Activated T-cell treated with anti-CD3 and anti-CD28 coated beads, Interleukin-2, amount 50 U/mL, for 24 hours (primary cell): Measurements from ENCODE around the gene SMOC1.

ENCODE experiments used
- DNase-seq: peaks from one replicate; pipeline ENCODE4 v3.0.0-alpha.2; 2020
- H3K27ac Mint-ChIP-seq: 2 replicates; pipeline ENCODE4 v1.8.0; 2020; ENCODE audit warnings: mild to moderate bottlenecking, mixed read lengths
- H3K27me3 Mint-ChIP-seq: 2 replicates; pipeline ENCODE4 v1.8.0; 2020; ENCODE audit warnings: mixed read lengths
- H3K36me3 Mint-ChIP-seq: 2 replicates; pipeline ENCODE4 v1.8.0; 2020; ENCODE audit warnings: low read depth, mixed read lengths
- H3K4me1 Mint-ChIP-seq: 2 replicates; pipeline ENCODE4 v1.8.0; 2020; ENCODE audit warnings: low read depth, mixed read lengths
- H3K4me3 Mint-ChIP-seq: 2 replicates; pipeline ENCODE4 v1.8.0; 2020; ENCODE audit warnings: mild to moderate bottlenecking, moderate library complexity, mixed read lengths
- H3K9me3 Mint-ChIP-seq: 2 replicates; pipeline ENCODE4 v1.8.0; 2020; ENCODE audit warnings: mixed read lengths

SMOC1 gene

DNA sequence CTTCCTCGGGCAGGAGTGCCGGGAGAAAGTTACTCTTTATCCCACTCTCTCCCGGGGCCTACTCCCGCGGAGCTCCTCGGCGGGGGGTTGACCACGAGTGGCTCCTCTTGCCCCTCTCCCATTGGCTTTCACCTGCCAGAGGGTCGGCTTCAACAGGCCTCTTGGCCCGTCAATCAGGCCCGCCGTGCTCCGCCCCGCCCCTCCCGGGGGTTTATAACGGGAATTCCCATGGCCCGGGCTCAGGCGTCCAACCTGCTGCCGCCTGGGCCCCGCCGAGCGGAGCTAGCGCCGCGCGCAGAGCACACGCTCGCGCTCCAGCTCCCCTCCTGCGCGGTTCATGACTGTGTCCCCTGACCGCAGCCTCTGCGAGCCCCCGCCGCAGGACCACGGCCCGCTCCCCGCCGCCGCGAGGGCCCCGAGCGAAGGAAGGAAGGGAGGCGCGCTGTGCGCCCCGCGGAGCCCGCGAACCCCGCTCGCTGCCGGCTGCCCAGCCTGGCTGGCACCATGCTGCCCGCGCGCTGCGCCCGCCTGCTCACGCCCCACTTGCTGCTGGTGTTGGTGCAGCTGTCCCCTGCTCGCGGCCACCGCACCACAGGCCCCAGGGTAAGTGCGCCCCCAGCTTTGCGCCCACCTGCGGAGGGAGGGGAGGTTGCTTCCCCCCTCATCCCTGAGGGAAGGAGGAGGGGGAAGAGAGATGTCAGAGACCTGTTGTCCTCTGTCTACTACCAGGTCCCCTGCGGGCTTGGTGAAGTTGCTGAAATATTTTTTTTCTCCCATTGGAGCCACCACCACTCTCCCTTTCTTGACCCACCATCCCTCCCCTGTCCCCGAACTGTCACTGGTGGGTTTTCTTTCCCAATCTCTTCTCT, at the start of gene SMOC1:
TSS of gene SMOC1 (plus strand) at position 242 of the 869 bp plus-strand sequence. CDS start at position 505, 263 bp downstream.
- H3K36me3 Mint-ChIP-seq = no peaks in the 10 kb centered on the region
- no peak within 1 kb of the TSS for H3K4me3 Mint-ChIP-seq
- H3K9me3 Mint-ChIP-seq = no peaks in the 10 kb centered on the region
- H3K27me3 Mint-ChIP-seq = peaks cover 62% of the 10 kb centered on the region
- H3K4me1 Mint-ChIP-seq = no peaks in the 10 kb centered on the region
- peak; percentile 43 for DNase-seq
- H3K27ac Mint-ChIP-seq = no peak within 1 kb of the TSS

GRCh38 chr14:69838881-69839416, 40.3 kb upstream of the SMOC1 start:
- no peak for DNase-seq
- Mint-ChIP-seq H3K27ac (no peak overlapping the region), H3K9me3 (no peaks in the 10 kb centered on the region), H3K4me3 (no peak overlapping the region), H3K27me3 (peaks cover 15% of the 10 kb centered on the region), H3K4me1 (no peaks in the 10 kb centered on the region), H3K36me3 (no peaks in the 10 kb centered on the region)

- no peak for DNase-seq
- Mint-ChIP-seq H3K4me1 (no peaks in the 10 kb centered on the region), H3K4me3 (no peak overlapping the region), H3K27me3 (peaks cover 15% of the 10 kb centered on the region), H3K9me3 (no peaks in the 10 kb centered on the region), H3K36me3 (no peaks in the 10 kb centered on the region), H3K27ac (no peak overlapping the region)
These were observed 39.6 kb upstream of the SMOC1 start for GRCh38 chr14:69839661-69840060.

GRCh38 chr14:69841656-69842055, 37.6 kb upstream of the SMOC1 start:
- H3K4me3 Mint-ChIP-seq = no peak overlapping the region
- DNase-seq = no peak
- no peak overlapping the region for H3K27ac Mint-ChIP-seq
- no peaks in the 10 kb centered on the region for H3K9me3 Mint-ChIP-seq
- H3K36me3 Mint-ChIP-seq = no peaks in the 10 kb centered on the region
- no peaks in the 10 kb centered on the region for H3K4me1 Mint-ChIP-seq
- peaks cover 6% of the 10 kb centered on the region for H3K27me3 Mint-ChIP-seq

GRCh38 chr14:69842686-69843420, 36.4 kb upstream of the SMOC1 start:
- Mint-ChIP-seq H3K27ac (no peak overlapping the region), H3K27me3 (peaks cover 8% of the 10 kb centered on the region), H3K9me3 (no peaks in the 10 kb centered on the region), H3K36me3 (no peaks in the 10 kb centered on the region), H3K4me3 (no peak overlapping the region), H3K4me1 (no peaks in the 10 kb centered on the region)
- no peak for DNase-seq

- no peaks in the 10 kb centered on the region for H3K36me3 Mint-ChIP-seq
- H3K27ac Mint-ChIP-seq = no peak overlapping the region
- H3K4me1 Mint-ChIP-seq = no peaks in the 10 kb centered on the region
- DNase-seq = no peak
- H3K9me3 Mint-ChIP-seq = no peaks in the 10 kb centered on the region
- no peak overlapping the region for H3K4me3 Mint-ChIP-seq
- H3K27me3 Mint-ChIP-seq = peaks cover 18% of the 10 kb centered on the region
These were observed 35.0 kb upstream of the SMOC1 start for GRCh38 chr14:69844171-69844570.

- Mint-ChIP-seq H3K27me3 (peaks cover 22% of the 10 kb centered on the region), H3K4me1 (no peaks in the 10 kb centered on the region), H3K4me3 (no peak overlapping the region), H3K36me3 (no peaks in the 10 kb centered on the region), H3K9me3 (no peaks in the 10 kb centered on the region), H3K27ac (no peak overlapping the region)
- DNase-seq = no peak
These were observed 34.1 kb upstream of the SMOC1 start for GRCh38 chr14:69845050-69845581.

- no peaks in the 10 kb centered on the region for H3K36me3 Mint-ChIP-seq
- H3K4me1 Mint-ChIP-seq = no peaks in the 10 kb centered on the region
- DNase-seq = no peak
- H3K27me3 Mint-ChIP-seq = peaks cover 24% of the 10 kb centered on the region
- H3K27ac Mint-ChIP-seq = no peak overlapping the region
- H3K4me3 Mint-ChIP-seq = no peak overlapping the region
- H3K9me3 Mint-ChIP-seq = no peaks in the 10 kb centered on the region
These were observed 33.4 kb upstream of the SMOC1 start for GRCh38 chr14:69845787-69846186.

DNA sequence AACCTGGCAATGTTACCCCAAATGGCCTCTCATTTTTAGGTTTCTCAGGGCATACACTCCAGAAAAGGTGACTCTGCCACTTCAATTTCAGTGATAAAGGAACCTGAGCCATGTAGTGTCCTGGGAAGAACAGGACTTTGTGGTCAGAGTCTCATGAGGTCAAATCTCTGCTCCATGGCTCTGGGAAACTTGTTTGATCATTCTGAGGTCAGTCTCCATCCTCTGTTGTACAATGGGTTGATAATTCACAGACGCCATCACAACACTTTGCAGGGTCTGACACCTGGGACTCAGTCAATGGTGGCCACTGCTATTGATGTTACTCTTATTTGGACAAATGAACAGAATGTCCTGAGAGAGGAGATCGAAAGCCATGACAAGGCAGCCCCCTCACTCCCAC, 31.1 kb upstream of the SMOC1 start:
- H3K4me1 Mint-ChIP-seq = no peaks in the 10 kb centered on the region
- no peaks in the 10 kb centered on the region for H3K36me3 Mint-ChIP-seq
- DNase-seq = no peak
- peaks cover 34% of the 10 kb centered on the region for H3K27me3 Mint-ChIP-seq
- H3K9me3 Mint-ChIP-seq = no peaks in the 10 kb centered on the region
- H3K4me3 Mint-ChIP-seq = no peak overlapping the region
- H3K27ac Mint-ChIP-seq = no peak overlapping the region

DNA sequence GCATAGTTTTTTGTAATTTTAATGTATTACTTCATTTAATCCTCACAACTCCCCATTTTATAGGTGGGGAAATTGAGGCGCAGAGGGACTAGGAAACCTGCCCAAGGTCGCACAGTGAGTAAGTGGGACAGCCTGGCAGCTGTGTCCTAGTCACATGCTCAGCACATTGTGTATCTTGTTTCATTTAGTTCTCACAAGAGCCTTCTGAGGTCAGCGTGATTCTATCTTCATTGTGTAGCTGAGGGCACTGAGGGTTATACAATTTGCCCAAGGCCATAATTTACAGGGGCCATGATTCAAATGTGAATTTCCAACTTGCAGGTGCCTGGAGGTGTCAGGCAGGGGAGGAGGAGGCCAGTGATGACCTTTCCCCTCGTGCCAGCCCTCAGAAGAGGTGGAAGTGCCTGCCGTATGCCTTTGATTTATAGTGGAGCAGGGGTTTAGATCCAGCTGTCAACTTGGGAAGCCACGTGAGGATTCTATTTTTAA, 30.3 kb upstream of the SMOC1 start:
- Mint-ChIP-seq H3K36me3 (no peaks in the 10 kb centered on the region), H3K27ac (no peak overlapping the region), H3K4me1 (no peaks in the 10 kb centered on the region), H3K27me3 (peaks cover 34% of the 10 kb centered on the region), H3K9me3 (no peaks in the 10 kb centered on the region), H3K4me3 (no peak overlapping the region)
- DNase-seq = no peak

DNA sequence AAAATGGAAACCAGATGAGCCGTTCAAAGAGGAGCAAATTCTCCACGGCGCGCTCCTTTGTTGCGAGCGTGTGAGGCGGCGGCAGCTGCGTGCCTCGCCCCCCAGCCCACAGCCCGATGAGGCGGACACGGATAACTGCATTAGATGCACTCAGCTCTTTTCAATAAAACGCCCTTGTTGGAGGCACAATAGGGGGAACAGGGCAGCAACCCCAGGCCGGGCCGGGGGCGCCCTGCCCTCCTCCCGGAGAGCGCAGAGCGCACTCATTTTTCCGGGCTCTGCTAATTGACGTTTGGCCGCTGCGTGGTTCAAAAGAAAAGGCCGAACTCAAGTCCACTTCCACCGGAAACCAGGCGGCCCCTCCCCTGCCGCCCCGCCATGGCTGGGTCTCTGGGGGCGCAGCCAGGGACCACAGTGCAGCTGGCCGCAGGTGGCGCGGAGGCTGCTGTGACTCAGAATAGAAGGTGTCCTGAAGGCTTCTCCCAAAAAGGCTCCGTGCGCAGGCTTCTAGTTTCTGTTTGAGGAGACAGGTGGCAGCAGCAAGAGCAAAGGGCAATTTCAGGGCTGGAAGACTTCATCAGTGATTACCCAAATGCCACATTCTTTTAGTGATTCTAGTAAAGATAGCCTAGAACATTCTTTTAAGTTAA, 29.0 kb upstream of the SMOC1 start:
- Mint-ChIP-seq H3K4me3 (no peak overlapping the region), H3K4me1 (no peaks in the 10 kb centered on the region), H3K27ac (no peak overlapping the region), H3K9me3 (no peaks in the 10 kb centered on the region), H3K36me3 (no peaks in the 10 kb centered on the region), H3K27me3 (peaks cover 37% of the 10 kb centered on the region)
- DNase-seq = no peak

DNA sequence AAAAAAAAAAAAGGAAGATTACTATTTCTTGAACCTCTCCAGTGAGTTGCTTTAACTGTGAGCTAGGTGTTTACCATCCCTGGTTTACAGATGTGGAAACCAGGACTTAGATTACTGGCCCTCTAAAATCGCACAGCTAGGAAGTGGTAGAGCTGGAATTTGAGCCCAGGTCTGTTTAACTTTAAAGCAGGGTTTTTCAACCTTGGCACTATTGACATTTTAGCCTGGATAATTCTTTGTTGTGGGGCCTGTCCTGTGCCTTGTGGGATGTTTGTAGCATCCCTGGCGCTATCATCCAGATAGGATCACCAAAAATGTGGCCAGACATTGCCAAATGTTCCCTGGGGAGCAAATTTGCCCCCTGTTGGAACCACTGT, 28.5 kb upstream of the SMOC1 start:
- Mint-ChIP-seq H3K4me3 (no peak overlapping the region), H3K27me3 (peaks cover 37% of the 10 kb centered on the region), H3K27ac (no peak overlapping the region), H3K4me1 (no peaks in the 10 kb centered on the region), H3K9me3 (no peaks in the 10 kb centered on the region), H3K36me3 (no peaks in the 10 kb centered on the region)
- no peak for DNase-seq

- Mint-ChIP-seq H3K36me3 (no peaks in the 10 kb centered on the region), H3K4me1 (no peaks in the 10 kb centered on the region), H3K4me3 (no peak overlapping the region), H3K27me3 (peaks cover 35% of the 10 kb centered on the region), H3K27ac (no peak overlapping the region), H3K9me3 (no peaks in the 10 kb centered on the region)
- DNase-seq = no peak
These were observed 26.5 kb upstream of the SMOC1 start for GRCh38 chr14:69852531-69853321.

DNA sequence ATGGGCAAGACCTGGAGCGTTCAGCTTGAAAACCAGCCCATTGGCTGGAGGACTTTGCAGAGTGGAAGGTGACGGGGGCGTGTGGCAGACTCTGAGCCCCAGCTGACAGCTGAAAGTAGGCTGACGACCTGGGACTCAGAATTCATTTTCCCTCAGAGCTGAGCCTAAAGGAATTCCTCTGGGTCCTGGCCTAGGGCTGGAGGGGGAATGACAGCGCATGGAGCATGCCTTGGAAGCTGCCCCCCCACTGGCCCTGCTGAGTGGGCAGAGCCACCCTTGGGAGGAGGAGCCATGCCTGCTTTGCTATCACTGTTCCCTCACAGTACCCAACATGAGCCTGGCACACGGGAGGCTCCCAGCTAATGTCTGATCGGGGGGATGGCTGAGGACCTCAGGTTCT, 25.4 kb upstream of the SMOC1 start:
- Mint-ChIP-seq H3K27ac (no peak overlapping the region), H3K4me1 (no peaks in the 10 kb centered on the region), H3K4me3 (no peak overlapping the region), H3K27me3 (peaks cover 30% of the 10 kb centered on the region), H3K36me3 (no peaks in the 10 kb centered on the region), H3K9me3 (no peaks in the 10 kb centered on the region)
- no peak for DNase-seq
